K562 (cell line): ENCODE results near the gene LLGL1. TPM values are rescaled to one million over a fixed set of nuclear protein-coding genes. Genes with fewer than 3 reads are reported as not detected.

Experiments used
- BRD9 ChIP-seq: fragments of 450-650 bp; IDR thresholded peaks from 2 replicates; pipeline ENCODE4 v1.6.1; 2018; ENCODE audit warnings: low read depth; ENCODE audit not compliant: partially characterized antibody
- C11orf30 ChIP-seq: fragments of 450-650 bp; IDR thresholded peaks from 2 replicates; pipeline ENCODE4 v1.6.1; 2016; ENCODE audit warnings: low read depth, mild to moderate bottlenecking
- CBX3 ChIP-seq, 2 experiments: IDR thresholded peaks; 1 replicate in 1 of 2; 2 replicates in 1 of 2; pipeline ENCODE4 v1.6.1; 2012; ENCODE audit warnings: inconsistent platforms in 2 of 2, low read length in 2 of 2, borderline replicate concordance in 1 of 2, control low read depth in 1 of 2
- JUN ChIP-seq, 2 experiments: sonication (generic) in 1 of 2; formaldehyde crosslinking in 1 of 2; IDR thresholded peaks; 2 replicates each; pipeline versions ENCODE4 v1.6.1 to v1.8.0; 2012 to 2022; ENCODE audit warnings: borderline replicate concordance in 2 of 2, mild to moderate bottlenecking in 2 of 2, improper control_type of control experiment in 1 of 2, low read depth in 1 of 2, low read length in 1 of 2, missing genetic modification reagents in 1 of 2
- KAT2B ChIP-seq: IDR thresholded peaks from one replicate; pipeline ENCODE4 v1.6.1; 2012; ENCODE audit warnings: low read depth, mild to moderate bottlenecking, control low read depth, inconsistent platforms, low read length, moderate library complexity
- L3MBTL2 ChIP-seq: fragments of 450-650 bp; IDR thresholded peaks from 2 replicates; pipeline ENCODE4 v1.6.1; 2016; ENCODE audit warnings: mild to moderate bottlenecking, moderate library complexity
- NFE2 ChIP-seq: IDR thresholded peaks from 2 replicates; pipeline ENCODE4 v1.6.1; 2014; ENCODE audit warnings: antibody characterized with exemption, low read depth
- PYGO2 ChIP-seq: fragments of 450-650 bp; IDR thresholded peaks from 2 replicates; pipeline ENCODE4 v1.6.1; 2016; ENCODE audit warnings: mild to moderate bottlenecking, missing genetic modification characterization, moderate library complexity, missing compliant biosample characterization
- RBM15 ChIP-seq: fragments of 200-400 bp; formaldehyde crosslinking; IDR thresholded peaks from 2 replicates; pipeline ENCODE4 v1.6.1; 2018; ENCODE audit warnings: mild to moderate bottlenecking, low read length, moderate library complexity; ENCODE audit not compliant: insufficient read depth
- SIN3A ChIP-seq, 2 experiments: fragments of 150-350 bp in 1 of 2; IDR thresholded peaks; 2 replicates each; pipeline ENCODE4 v1.6.1; 2011 to 2016; ENCODE audit warnings: borderline replicate concordance in 2 of 2, low read depth in 2 of 2, low read length in 2 of 2, mild to moderate bottlenecking in 2 of 2, moderate library complexity in 2 of 2; ENCODE audit not compliant: control insufficient read depth in 1 of 2
- ZNF165 ChIP-seq: fragments of 250-450 bp; sonication (Bioruptor Pico); IDR thresholded peaks from 2 replicates; pipeline ENCODE4 v1.4.0; 2020; ENCODE audit warnings: borderline replicate concordance
- ZNF589 ChIP-seq: fragments of 200-800 bp; sonication (Bioruptor generic); IDR thresholded peaks from 2 replicates; pipeline ENCODE4 v1.6.1; 2016; ENCODE audit warnings: low read depth, missing genetic modification characterization, missing compliant biosample characterization
- ZNF668 ChIP-seq: fragments of 250-450 bp; sonication (Bioruptor Pico); IDR thresholded peaks from 2 replicates; pipeline ENCODE4 v1.8.0; 2022; ENCODE audit warnings: mild to moderate bottlenecking, inconsistent platforms
- polyA plus RNA-seq, 8 experiments: library from polyadenylated mRNA; depleted of rRNA in 4 of 8; stranded (reverse) in 5 of 8; unstranded in 3 of 8; fragments of >200 nt; fragmentation: Nextera tagmentation in 2 of 8; fragmentation: Illumina TruSeq in 1 of 8; extraction: Ambion mirVana in 2 of 8; extraction: Trizol in 1 of 8; gene quantifications; 2 replicates each; pipeline versions ENCODE4 v1.2.1 to v1.2.3, GENCODE V29; 2011 to 2014; ENCODE audit warnings: inconsistent platforms in 1 of 8, missing spikeins in 1 of 8
- total RNA-seq, 7 experiments: library from RNA; depleted of rRNA in 6 of 7; stranded (reverse); fragments of >200 nt in 6 of 7; fragmentation: Illumina TruSeq in 2 of 7; extraction: Trizol in 2 of 7; gene quantifications; 2 replicates each; pipeline versions ENCODE4 v1.2.1 to v1.2.3, GENCODE V29; 2011 to 2021; ENCODE audit warnings: low replicate concordance in 1 of 7
- TF ChIP-seq, protein P1 (sequence below): fragments of 450-650 bp; IDR thresholded peaks from 2 replicates; pipeline ENCODE4 v1.6.1; 2016; ENCODE audit warnings: borderline replicate concordance
- TF ChIP-seq, protein P2 (sequence below): sonication (generic); formaldehyde crosslinking; IDR thresholded peaks from 2 replicates; pipeline ENCODE4 v1.8.0; 2022; ENCODE audit warnings: missing genetic modification reagents, mild to moderate bottlenecking, moderate library complexity, borderline replicate concordance
- TF ChIP-seq, protein P3 (sequence below): fragments of 450-650 bp; formaldehyde crosslinking; IDR thresholded peaks from 2 replicates; pipeline ENCODE4 v1.4.0; 2020; ENCODE audit warnings: mild to moderate bottlenecking

LLGL1 gene
- total and polyA plus RNA-seq, 9 of the 15 experiments (the other 6 are each of a cell fraction or from before 2014, with no cell fraction given), result 0.11 to 12.9 (median 5.3) TPM; not detected in 1

DNA sequence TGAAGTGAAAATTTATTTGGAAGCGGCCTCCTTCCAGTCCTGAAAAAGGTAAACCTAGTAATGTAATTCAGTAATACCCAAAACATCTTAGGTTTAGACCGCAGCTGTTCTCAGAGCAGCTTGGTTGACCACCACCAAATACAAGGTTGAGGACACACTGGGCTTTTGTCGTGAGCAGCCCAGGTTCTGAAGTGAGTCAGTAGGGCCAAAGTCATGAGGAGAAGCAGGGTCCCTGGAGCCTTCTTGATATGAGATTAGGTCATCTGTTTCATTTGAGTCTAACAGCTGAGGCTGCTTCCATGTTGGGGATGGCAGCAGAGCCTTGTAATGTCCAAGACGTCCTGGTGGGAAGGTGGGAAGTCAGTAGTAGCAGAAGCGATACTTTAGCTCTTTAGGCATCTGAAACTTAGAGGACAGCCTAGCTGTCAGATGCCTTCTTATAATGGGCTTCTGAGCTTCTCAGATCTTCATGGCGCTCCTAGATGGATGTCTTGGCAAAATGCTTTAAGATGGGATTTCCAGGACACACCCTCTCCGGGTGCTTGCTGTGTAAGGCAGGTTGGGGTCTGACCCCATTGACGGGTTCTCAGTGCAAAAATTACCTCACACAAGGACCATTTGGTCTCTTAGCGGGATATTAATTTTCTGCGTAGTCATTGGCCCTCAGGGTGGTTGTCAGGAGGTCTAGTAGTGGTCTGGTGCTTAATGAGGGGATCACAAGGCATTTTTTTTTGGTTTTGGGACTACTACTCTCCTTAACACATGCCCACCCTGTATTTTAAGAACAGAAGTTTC is 39.4 kb upstream of the LLGL1 start (continued):
- TF ChIP-seq C11orf30 (peak; percentile 39; the same call in 1 of the 2 replicates), PYGO2 (no peak), ZNF668 (CRISPR knock-in tag) (no peak), L3MBTL2 (no peak), ZNF165 (CRISPR knock-in tag) (no peak), JUN (IDR thresholded peaks at IDR 0.05; ENCODE audit: borderline replicate concordance, low read depth, low read length) (no peak), JUN (CRISPR knock-in tag; IDR thresholded peaks at IDR 0.05; ENCODE audit: borderline replicate concordance) (no peak), BRD9 (no peak), CBX3 (IDR thresholded peaks at IDR 0.05; ENCODE audit: borderline replicate concordance in 1 of 2, low read length in 2 of 2) (no peak), SIN3A (IDR thresholded peaks at IDR 0.05; ENCODE audit: borderline replicate concordance in 2 of 2, control insufficient read depth in 1 of 2, low read depth in 2 of 2, low read length in 2 of 2) (0 out of 4 replicates have a peak, but pooled peaks of 1 of the 2 experiments have one; percentile 28), ZNF589 (no peak), NFE2 (peak; percentile 65), RBM15 (no peak), KAT2B (no peak)
- TF ChIP-seq, protein P1, sequence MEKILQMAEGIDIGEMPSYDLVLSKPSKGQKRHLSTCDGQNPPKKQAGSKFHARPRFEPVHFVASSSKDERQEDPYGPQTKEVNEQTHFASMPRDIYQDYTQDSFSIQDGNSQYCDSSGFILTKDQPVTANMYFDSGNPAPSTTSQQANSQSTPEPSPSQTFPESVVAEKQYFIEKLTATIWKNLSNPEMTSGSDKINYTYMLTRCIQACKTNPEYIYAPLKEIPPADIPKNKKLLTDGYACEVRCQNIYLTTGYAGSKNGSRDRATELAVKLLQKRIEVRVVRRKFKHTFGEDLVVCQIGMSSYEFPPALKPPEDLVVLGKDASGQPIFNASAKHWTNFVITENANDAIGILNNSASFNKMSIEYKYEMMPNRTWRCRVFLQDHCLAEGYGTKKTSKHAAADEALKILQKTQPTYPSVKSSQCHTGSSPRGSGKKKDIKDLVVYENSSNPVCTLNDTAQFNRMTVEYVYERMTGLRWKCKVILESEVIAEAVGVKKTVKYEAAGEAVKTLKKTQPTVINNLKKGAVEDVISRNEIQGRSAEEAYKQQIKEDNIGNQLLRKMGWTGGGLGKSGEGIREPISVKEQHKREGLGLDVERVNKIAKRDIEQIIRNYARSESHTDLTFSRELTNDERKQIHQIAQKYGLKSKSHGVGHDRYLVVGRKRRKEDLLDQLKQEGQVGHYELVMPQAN, result peak; percentile 54; the same call in 1 of the 2 replicates
- TF ChIP-seq, protein P2, sequence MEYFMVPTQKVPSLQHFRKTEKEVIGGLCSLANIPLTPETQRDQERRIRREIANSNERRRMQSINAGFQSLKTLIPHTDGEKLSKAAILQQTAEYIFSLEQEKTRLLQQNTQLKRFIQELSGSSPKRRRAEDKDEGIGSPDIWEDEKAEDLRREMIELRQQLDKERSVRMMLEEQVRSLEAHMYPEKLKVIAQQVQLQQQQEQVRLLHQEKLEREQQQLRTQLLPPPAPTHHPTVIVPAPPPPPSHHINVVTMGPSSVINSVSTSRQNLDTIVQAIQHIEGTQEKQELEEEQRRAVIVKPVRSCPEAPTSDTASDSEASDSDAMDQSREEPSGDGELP, result peak; percentile 51; the same call in 1 of the 2 replicates
- TF ChIP-seq, protein P3, sequence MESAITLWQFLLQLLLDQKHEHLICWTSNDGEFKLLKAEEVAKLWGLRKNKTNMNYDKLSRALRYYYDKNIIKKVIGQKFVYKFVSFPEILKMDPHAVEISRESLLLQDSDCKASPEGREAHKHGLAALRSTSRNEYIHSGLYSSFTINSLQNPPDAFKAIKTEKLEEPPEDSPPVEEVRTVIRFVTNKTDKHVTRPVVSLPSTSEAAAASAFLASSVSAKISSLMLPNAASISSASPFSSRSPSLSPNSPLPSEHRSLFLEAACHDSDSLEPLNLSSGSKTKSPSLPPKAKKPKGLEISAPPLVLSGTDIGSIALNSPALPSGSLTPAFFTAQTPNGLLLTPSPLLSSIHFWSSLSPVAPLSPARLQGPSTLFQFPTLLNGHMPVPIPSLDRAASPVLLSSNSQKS (CRISPR knock-in tag), result no peak
